ENCODE data around the gene OPRM1. TPM values are rescaled to one million over a fixed set of nuclear protein-coding genes. Genes with fewer than 3 reads are reported as not detected.
"Not testable (repeated sequence)": the region's sequence is repeated elsewhere in the genome, so short reads cannot be mapped to it uniquely, and the experiment has no call there.

The OPRM1 gene
- total RNA-seq, 1 donor: not detected

- Histone ChIP-seq H3K79me2 (ENCODE audit: insufficient read depth, low read length) (no peaks in the 10 kb centered on the region), H2AFZ (ENCODE audit: low read length) (no peak overlapping the region), H3K4me1 (ENCODE audit: insufficient read depth, low read length) (peaks cover 3% of the 10 kb centered on the region), H3K4me3 (ENCODE audit: insufficient read depth, low read length) (no peak overlapping the region), H3K36me3 (ENCODE audit: insufficient read depth, low read length) (no peaks in the 10 kb centered on the region), H3K4me2 (ENCODE audit: insufficient read depth, low read length) (no peak overlapping the region), H3K9me3 (ENCODE audit: low read depth, low read length) (no peaks in the 10 kb centered on the region), H4K20me1 (ENCODE audit: insufficient read depth, low read length) (no peaks in the 10 kb centered on the region), H3K27me3 (ENCODE audit: insufficient read depth, low read length) (peaks cover 2% of the 10 kb centered on the region), H3K27ac (ENCODE audit: low read depth, low read length) (no peak overlapping the region)
- TF ChIP-seq CTCF (IDR thresholded peaks at IDR 0.05; ENCODE audit: extremely low read depth, low read depth, low read length): no peak
- no peak for DNase-seq (ENCODE audit: insufficient read length, low spot score, missing footprints)
These were observed 127.1 kb downstream of the OPRM1 start for GRCh38 chr6:154166140-154166539.

GRCh38 chr6:154167126-154167525 is 128.1 kb downstream of the OPRM1 start:
- no peak for TF ChIP-seq CTCF (IDR thresholded peaks at IDR 0.05; ENCODE audit: extremely low read depth, low read depth, low read length)
- no peak for DNase-seq (ENCODE audit: insufficient read length, low spot score, missing footprints)

GRCh38 chr6:154169193-154169847 is 130.3 kb downstream of the OPRM1 start:
- Histone ChIP-seq H3K27me3 (ENCODE audit: insufficient read depth, low read length) (no peaks in the 10 kb centered on the region), H3K27ac (ENCODE audit: low read depth, low read length) (no peak overlapping the region), H3K79me2 (ENCODE audit: insufficient read depth, low read length) (no peaks in the 10 kb centered on the region), H3K4me2 (ENCODE audit: insufficient read depth, low read length) (no peak overlapping the region), H3K4me1 (ENCODE audit: insufficient read depth, low read length) (peaks cover 3% of the 10 kb centered on the region), H2AFZ (ENCODE audit: low read length) (no peak overlapping the region), H3K36me3 (ENCODE audit: insufficient read depth, low read length) (no peaks in the 10 kb centered on the region), H3K9me3 (ENCODE audit: low read depth, low read length) (no peaks in the 10 kb centered on the region), H3K4me3 (ENCODE audit: insufficient read depth, low read length) (no peak overlapping the region), H4K20me1 (ENCODE audit: insufficient read depth, low read length) (no peaks in the 10 kb centered on the region)
- no peak for TF ChIP-seq CTCF (IDR thresholded peaks at IDR 0.05; ENCODE audit: extremely low read depth, low read depth, low read length)
- no peak for DNase-seq (ENCODE audit: insufficient read length, low spot score, missing footprints)

More at GRCh38 chr6:154167126-154167525, 128.1 kb downstream of the OPRM1 start:
- H3K27me3 ChIP-seq (ENCODE audit: insufficient read depth, low read length): peaks cover 2% of the 10 kb centered on the region
- H3K4me3 ChIP-seq (ENCODE audit: insufficient read depth, low read length): no peak overlapping the region
- no peak overlapping the region for H2AFZ ChIP-seq (ENCODE audit: low read length)
- no peaks in the 10 kb centered on the region for H3K79me2 ChIP-seq (ENCODE audit: insufficient read depth, low read length)
- H4K20me1 ChIP-seq (ENCODE audit: insufficient read depth, low read length): no peaks in the 10 kb centered on the region
- H3K4me2 ChIP-seq (ENCODE audit: insufficient read depth, low read length): no peak overlapping the region
- H3K9me3 ChIP-seq (ENCODE audit: low read depth, low read length): no peaks in the 10 kb centered on the region
- H3K36me3 ChIP-seq (ENCODE audit: insufficient read depth, low read length): no peaks in the 10 kb centered on the region
- no peak overlapping the region for H3K27ac ChIP-seq (ENCODE audit: low read depth, low read length)
- H3K4me1 ChIP-seq (ENCODE audit: insufficient read depth, low read length): peaks cover 3% of the 10 kb centered on the region

- H3K79me2 ChIP-seq (ENCODE audit: insufficient read depth, low read length): no peaks in the 10 kb centered on the region
- no peaks in the 10 kb centered on the region for H3K27me3 ChIP-seq (ENCODE audit: insufficient read depth, low read length)
- no peaks in the 10 kb centered on the region for H3K9me3 ChIP-seq (ENCODE audit: low read depth, low read length)
- no peak overlapping the region for H3K4me3 ChIP-seq (ENCODE audit: insufficient read depth, low read length)
- H3K27ac ChIP-seq (ENCODE audit: low read depth, low read length): no peak overlapping the region
- H2AFZ ChIP-seq (ENCODE audit: low read length): no peak overlapping the region
- no peak overlapping the region for H3K4me2 ChIP-seq (ENCODE audit: insufficient read depth, low read length)
- H3K4me1 ChIP-seq (ENCODE audit: insufficient read depth, low read length): no peaks in the 10 kb centered on the region
- H3K36me3 ChIP-seq (ENCODE audit: insufficient read depth, low read length): no peaks in the 10 kb centered on the region
- H4K20me1 ChIP-seq (ENCODE audit: insufficient read depth, low read length): no peaks in the 10 kb centered on the region
- no peak for TF ChIP-seq CTCF (IDR thresholded peaks at IDR 0.05; ENCODE audit: extremely low read depth, low read depth, low read length)
- no peak for DNase-seq (ENCODE audit: insufficient read length, low spot score, missing footprints)
These were observed 131.1 kb downstream of the OPRM1 start for GRCh38 chr6:154170106-154170505.

GRCh38 chr6:154172393-154172792 is 133.4 kb downstream of the OPRM1 start:
- not testable (repeated sequence) for H3K27ac ChIP-seq (ENCODE audit: low read depth, low read length); H3K79me2 ChIP-seq (ENCODE audit: insufficient read depth, low read length); H3K36me3 ChIP-seq (ENCODE audit: insufficient read depth, low read length); H3K4me2 ChIP-seq (ENCODE audit: insufficient read depth, low read length); H2AFZ ChIP-seq (ENCODE audit: low read length); H3K27me3 ChIP-seq (ENCODE audit: insufficient read depth, low read length); DNase-seq (ENCODE audit: insufficient read length, low spot score, missing footprints); H3K9me3 ChIP-seq (ENCODE audit: low read depth, low read length); H3K4me1 ChIP-seq (ENCODE audit: insufficient read depth, low read length); H4K20me1 ChIP-seq (ENCODE audit: insufficient read depth, low read length); H3K4me3 ChIP-seq (ENCODE audit: insufficient read depth, low read length)

Data from osteoblast (primary cell).